Activated CD4-positive, alpha-beta T cell treated with anti-CD3 and anti-CD28 coated beads, Interleukin-2, amount 10 ng/mL, durations not matched to agents 7 days and 5 days (primary cell): ENCODE data around the gene TBRG4. TPM values are rescaled to one million over a fixed set of nuclear protein-coding genes. Genes with fewer than 3 reads are reported as not detected.
"Not testable (repeated sequence)": the region's sequence is repeated elsewhere in the genome, so short reads cannot be mapped to it uniquely, and the experiment has no call there.

Source experiments
- CTCF ChIA-PET: fragments of 350-600 bp; sonication (Branson Sonifier 250); formaldehyde crosslinking; loops from one replicate; lab custom pipeline; 2021; ENCODE audit warnings: antibody characterized with exemption; lab: Charles Lee
- POLR2A ChIA-PET: fragments of 350-600 bp; sonication (Branson Sonifier 250); formaldehyde crosslinking; loops from one replicate; lab custom pipeline; 2021; ENCODE audit warnings: antibody characterized with exemption; lab: Charles Lee
- DNase-seq: peaks from one replicate; pipeline ENCODE4 v3.0.0-alpha.2; 2020
- H3K27ac Mint-ChIP-seq: one replicate; pipeline ENCODE4 v1.8.0; 2021; ENCODE audit warnings: mild to moderate bottlenecking, moderate library complexity, mixed read lengths
- H3K27me3 Mint-ChIP-seq: one replicate; pipeline ENCODE4 v1.8.0; 2021; ENCODE audit warnings: mixed read lengths
- H3K36me3 Mint-ChIP-seq: one replicate; pipeline ENCODE4 v1.8.0; 2021; ENCODE audit warnings: low read depth, mixed read lengths
- H3K4me1 Mint-ChIP-seq: one replicate; pipeline ENCODE4 v1.8.0; 2021; ENCODE audit warnings: mixed read lengths
- H3K4me3 Mint-ChIP-seq: one replicate; pipeline ENCODE4 v1.8.0; 2021; ENCODE audit warnings: mild to moderate bottlenecking, moderate library complexity, mixed read lengths
- H3K9me3 Mint-ChIP-seq: one replicate; pipeline ENCODE4 v1.8.0; 2021; ENCODE audit warnings: mixed read lengths
- total RNA-seq, 2 experiments: library from RNA; stranded (reverse); gene quantifications; one replicate each; pipeline ENCODE4 v1.2.3, GENCODE V29; 2021

Gene TBRG4
- total RNA-seq, 2 experiments from 2014 or later: 98.9 to 102 TPM

DNA sequence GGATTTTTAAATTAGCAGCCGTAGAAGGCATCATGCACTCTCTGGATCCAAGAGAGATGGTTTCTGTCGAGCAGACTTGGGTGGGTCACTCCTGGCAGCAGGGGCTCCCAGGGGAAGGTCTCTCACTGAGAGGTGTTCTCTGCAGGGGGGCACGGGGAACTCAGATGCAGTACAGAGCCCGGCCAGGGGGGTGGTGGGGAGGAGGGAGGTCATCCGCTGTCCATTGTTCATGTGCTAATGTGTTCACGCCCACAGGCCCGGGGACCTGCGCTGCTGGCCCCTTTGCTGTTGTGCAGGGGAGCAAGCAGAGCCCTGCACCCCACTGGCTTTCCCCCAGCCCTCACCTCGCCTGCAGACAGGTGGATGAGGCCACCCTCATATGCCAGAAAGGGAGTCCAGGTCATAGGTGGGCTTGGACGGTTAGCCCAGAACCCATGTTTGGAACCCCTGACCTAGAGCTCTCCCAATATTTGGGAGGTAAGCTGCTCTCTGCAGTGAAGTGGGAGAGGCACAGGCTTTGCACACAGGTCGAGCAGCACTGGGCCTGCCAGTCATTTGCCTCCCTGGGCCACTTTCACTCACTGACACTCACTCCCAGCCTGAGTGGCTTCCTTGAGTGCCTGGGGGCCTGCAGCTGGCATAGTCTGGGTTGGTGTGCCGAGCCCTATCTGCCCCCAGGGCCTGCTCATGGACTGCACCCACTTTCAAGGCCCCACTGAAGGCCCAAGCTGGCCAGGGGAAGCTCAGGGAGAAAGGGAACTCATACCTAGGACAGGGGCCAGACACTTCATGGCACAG, 12.6 kb upstream of the TBRG4 start:
- Mint-ChIP-seq H3K4me3 (no peak overlapping the region), H3K4me1 (peaks cover 17% of the 10 kb centered on the region), H3K36me3 (no peaks in the 10 kb centered on the region), H3K9me3 (no peaks in the 10 kb centered on the region), H3K27me3 (no peaks in the 10 kb centered on the region), H3K27ac (peak overlapping the region; percentile 93)
- ChIA-PET CTCF (interaction anchor here (0.8 to 3.0 kb wide), 4 partner anchors 9 to 278 kb away, joined by 3 to 15 read pairs (median 4); no protein-coding TSS in a partner anchor), POLR2A (no interaction called here)
- no peak for DNase-seq

DNA sequence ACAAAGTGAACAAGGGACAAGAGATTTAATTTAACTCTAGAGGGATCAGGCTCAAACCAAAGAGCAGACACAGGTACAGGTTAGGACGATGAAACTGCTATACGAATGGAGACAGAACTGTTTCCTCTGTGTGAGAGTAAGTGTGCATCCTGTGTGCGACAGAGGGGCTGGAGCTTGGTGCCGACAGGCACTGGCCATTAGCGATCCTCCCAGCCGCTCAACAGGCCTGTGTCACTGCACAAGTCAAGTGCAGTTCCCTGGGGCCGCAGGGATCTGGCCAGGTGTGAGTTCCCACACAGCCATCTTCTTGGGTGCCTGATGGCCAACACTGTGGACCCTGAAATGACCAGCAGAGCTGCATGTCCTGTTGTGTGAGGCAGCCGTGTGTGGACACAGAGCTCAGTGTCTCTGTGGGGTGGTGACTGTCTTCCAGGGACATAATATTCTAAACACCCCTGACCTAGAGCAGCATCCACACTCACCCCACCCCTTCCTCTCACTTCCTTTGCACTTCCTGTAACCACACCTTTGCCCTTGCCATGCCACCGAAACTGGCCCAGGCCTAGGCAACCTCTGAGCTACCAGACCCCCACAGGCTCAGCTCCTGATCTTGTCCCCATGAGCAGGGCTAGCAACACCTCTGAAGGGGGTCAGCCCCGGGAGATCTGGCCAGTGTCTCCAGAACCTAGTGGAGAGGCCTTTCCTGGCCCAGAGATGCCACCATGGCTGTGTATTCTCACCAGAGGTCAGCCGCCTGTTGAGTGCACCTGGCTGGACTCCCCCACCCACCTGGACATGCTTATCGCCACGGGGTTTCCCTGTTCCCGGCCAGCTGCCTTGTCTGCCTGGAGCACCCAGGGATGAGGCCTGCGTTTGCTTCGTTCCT, 11.7 kb upstream of the TBRG4 start:
- CTCF ChIA-PET: interaction anchor here (0.6 to 3.0 kb wide), 6 partner anchors 10 to 277 kb away, joined by 3 to 15 read pairs (median 4); partner anchors contain the start of gene TBRG4
- Mint-ChIP-seq H3K4me3 (peak overlapping the region; percentile 1), H3K4me1 (peaks cover 22% of the 10 kb centered on the region), H3K36me3 (no peaks in the 10 kb centered on the region), H3K9me3 (no peaks in the 10 kb centered on the region), H3K27ac (peak overlapping the region; percentile 93), H3K27me3 (no peaks in the 10 kb centered on the region)
- POLR2A ChIA-PET: no interaction called here
- DNase-seq: no peak

DNA sequence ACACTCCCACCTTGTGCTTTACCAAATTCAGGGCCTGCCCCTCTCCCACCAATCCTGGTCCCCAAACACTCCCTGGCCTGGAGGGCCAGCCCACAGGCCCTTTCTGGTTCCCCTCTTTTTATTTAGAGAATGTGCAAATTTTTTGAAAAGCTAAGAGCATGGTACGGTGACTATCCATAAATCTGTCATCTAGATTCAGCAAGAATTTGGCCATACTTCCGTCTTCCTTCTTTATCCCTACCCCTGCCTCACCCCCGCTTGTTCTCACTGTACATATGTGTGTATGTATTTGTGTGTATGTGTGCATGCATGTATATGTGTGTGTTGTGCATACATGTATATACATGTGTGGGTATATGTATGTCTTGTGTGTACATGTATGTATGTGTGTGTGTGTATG, 8.1 kb upstream of the TBRG4 start:
- no peak for DNase-seq
- H3K4me1 Mint-ChIP-seq: peaks cover 22% of the 10 kb centered on the region
- H3K36me3 Mint-ChIP-seq: no peaks in the 10 kb centered on the region
- H3K4me3 Mint-ChIP-seq: no peak overlapping the region
- ChIA-PET POLR2A (no interaction called here), CTCF (no interaction called here)
- H3K9me3 Mint-ChIP-seq: no peaks in the 10 kb centered on the region
- H3K27ac Mint-ChIP-seq: no peak overlapping the region
- H3K27me3 Mint-ChIP-seq: peaks cover 12% of the 10 kb centered on the region

GRCh38 chr7:45118889-45119331, 7.4 kb upstream of the TBRG4 start:
- peaks cover 21% of the 10 kb centered on the region for H3K4me1 Mint-ChIP-seq
- H3K4me3 Mint-ChIP-seq: no peak overlapping the region
- no peak overlapping the region for H3K27ac Mint-ChIP-seq
- no peak for DNase-seq
- ChIA-PET CTCF (interaction anchor here (2.1 kb wide), 1 partner anchor 17 kb away, joined by 10 read pairs; no protein-coding TSS in a partner anchor), POLR2A (no interaction called here)
- H3K9me3 Mint-ChIP-seq: no peaks in the 10 kb centered on the region
- H3K27me3 Mint-ChIP-seq: peaks cover 18% of the 10 kb centered on the region
- H3K36me3 Mint-ChIP-seq: no peaks in the 10 kb centered on the region

- Mint-ChIP-seq H3K4me3 (no peak overlapping the region), H3K9me3 (no peaks in the 10 kb centered on the region), H3K36me3 (no peaks in the 10 kb centered on the region), H3K27ac (no peak overlapping the region), H3K4me1 (peaks cover 15% of the 10 kb centered on the region), H3K27me3 (peaks cover 21% of the 10 kb centered on the region)
- CTCF ChIA-PET: interaction anchor here (0.8 to 2.1 kb wide), 2 partner anchors 15 to 18 kb away, joined by 3 to 10 read pairs; no protein-coding TSS in a partner anchor
- DNase-seq: no peak
- POLR2A ChIA-PET: no interaction called here
These were observed 6.8 kb upstream of the TBRG4 start for GRCh38 chr7:45118292-45118691.

- no peak overlapping the region for H3K27ac Mint-ChIP-seq
These were observed 6.1 kb upstream of the TBRG4 start for GRCh38 chr7:45117582-45117981.

DNA sequence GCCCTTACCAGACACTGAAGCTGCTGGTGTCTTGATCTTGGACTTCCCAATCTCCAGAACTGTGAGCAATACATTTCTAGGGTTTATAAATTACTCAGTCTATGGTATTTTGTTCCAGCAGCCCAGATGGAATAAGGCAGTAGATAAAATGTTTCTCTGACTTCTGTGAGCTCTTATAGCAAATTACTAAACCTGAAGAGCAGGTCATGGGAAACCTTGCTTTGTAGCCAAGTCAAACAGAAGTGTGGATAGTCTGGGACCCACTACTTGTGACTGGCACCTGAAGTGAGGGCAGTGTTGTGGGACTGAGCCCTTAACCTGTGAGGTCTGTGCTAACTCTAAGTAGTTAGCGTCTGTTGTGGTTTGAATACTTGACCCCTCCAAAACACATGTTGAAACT, 4.6 kb upstream of the TBRG4 start:
- Mint-ChIP-seq H3K27me3 (peaks cover 22% of the 10 kb centered on the region), H3K9me3 (no peaks in the 10 kb centered on the region), H3K4me3 (no peak overlapping the region), H3K36me3 (no peaks in the 10 kb centered on the region), H3K27ac (no peak overlapping the region), H3K4me1 (peaks cover 15% of the 10 kb centered on the region)
- no peak for DNase-seq
- ChIA-PET CTCF (interaction anchor here (0.9 to 1.4 kb wide), 3 partner anchors 9 to 253 kb away, joined by 3 to 5 read pairs (median 3); no protein-coding TSS in a partner anchor), POLR2A (no interaction called here)

More at GRCh38 chr7:45117582-45117981, 6.1 kb upstream of the TBRG4 start:
- Mint-ChIP-seq H3K4me1 (peaks cover 13% of the 10 kb centered on the region), H3K36me3 (no peaks in the 10 kb centered on the region), H3K4me3 (no peak overlapping the region), H3K9me3 (no peaks in the 10 kb centered on the region), H3K27me3 (peaks cover 22% of the 10 kb centered on the region)
- no peak for DNase-seq
- CTCF ChIA-PET: interaction anchor here (0.6 to 2.1 kb wide), 3 partner anchors 16 to 331 kb away, joined by 3 to 10 read pairs (median 3); no protein-coding TSS in a partner anchor
- POLR2A ChIA-PET: no interaction called here

DNA sequence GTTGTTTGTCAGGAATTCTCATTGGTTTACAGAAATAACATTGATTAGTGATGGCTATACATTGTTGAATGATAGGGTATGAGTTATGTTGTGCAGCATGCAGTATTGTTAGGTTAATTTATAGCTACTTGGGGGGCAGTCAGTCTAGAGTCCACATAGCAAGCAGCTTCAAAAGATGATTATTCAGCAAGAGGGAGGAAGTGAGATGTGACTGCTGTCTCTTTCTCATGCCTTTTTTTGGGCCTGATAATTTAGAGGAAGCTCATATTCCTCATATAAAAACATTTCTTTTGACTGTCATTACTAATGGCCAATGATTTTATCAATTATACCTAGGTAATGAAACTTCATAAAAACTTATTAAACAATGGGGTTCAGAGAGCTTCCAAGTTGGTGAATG, 3.4 kb upstream of the TBRG4 start:
- H3K4me3 Mint-ChIP-seq: no peak overlapping the region
- CTCF ChIA-PET: interaction anchor here (0.6 to 1.7 kb wide), 5 partner anchors 21 to 141 kb away, joined by 3 to 7 read pairs (median 3); partner anchors contain the start of gene MYO1G
- no peak overlapping the region for H3K27ac Mint-ChIP-seq
- POLR2A ChIA-PET: interaction anchor here (0.6 kb wide), 1 partner anchor 10 kb away, joined by 3 read pairs; no protein-coding TSS in a partner anchor
- DNase-seq: no peak
- H3K4me1 Mint-ChIP-seq: peaks cover 21% of the 10 kb centered on the region
- no peaks in the 10 kb centered on the region for H3K9me3 Mint-ChIP-seq
- peaks cover 22% of the 10 kb centered on the region for H3K27me3 Mint-ChIP-seq
- H3K36me3 Mint-ChIP-seq: peaks cover 3% of the 10 kb centered on the region

DNA sequence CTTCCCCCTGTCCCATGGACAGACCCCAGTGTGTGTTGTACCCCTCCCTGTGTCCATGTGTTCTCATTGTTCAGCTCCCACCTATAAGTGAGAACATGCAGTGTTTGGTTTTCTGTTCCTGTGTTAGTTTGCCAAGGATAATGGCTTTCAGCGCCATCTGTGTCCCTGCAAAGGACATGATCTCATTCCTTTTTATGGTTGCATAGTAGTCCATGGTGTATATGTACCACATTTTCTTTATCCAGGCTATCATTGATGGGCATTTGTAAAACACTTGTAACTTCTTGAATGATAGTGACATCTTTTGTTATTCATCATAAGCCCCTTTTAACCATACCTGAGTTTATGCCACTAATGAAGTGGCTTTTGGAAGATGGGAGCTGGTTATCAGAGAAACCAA, 2.8 kb upstream of the TBRG4 start:
- POLR2A ChIA-PET, DNase-seq, H3K36me3 Mint-ChIP-seq, H3K27ac Mint-ChIP-seq, H3K4me3 Mint-ChIP-seq, H3K9me3 Mint-ChIP-seq: not testable (repeated sequence)
- CTCF ChIA-PET: interaction anchor here (1.5 to 1.7 kb wide), 2 partner anchors 22 to 141 kb away, joined by 4 to 7 read pairs; no protein-coding TSS in a partner anchor
- H3K27me3 Mint-ChIP-seq: peaks cover 22% of the 10 kb centered on the region
- H3K4me1 Mint-ChIP-seq: peaks cover 24% of the 10 kb centered on the region

GRCh38 chr7:45112648-45113047, 1.2 kb upstream of the TBRG4 start:
- Mint-ChIP-seq H3K27me3 (peaks cover 22% of the 10 kb centered on the region), H3K36me3 (peaks cover 17% of the 10 kb centered on the region)
- CTCF ChIA-PET: interaction anchor here (1.6 to 3.6 kb wide), 2 partner anchors 10 to 24 kb away, joined by 7 to 17 read pairs; no protein-coding TSS in a partner anchor

GRCh38 chr7:45108863-45109262, 2.6 kb downstream of the TBRG4 start:
- DNase-seq: no peak
- Mint-ChIP-seq H3K36me3 (peaks cover 28% of the 10 kb centered on the region), H3K9me3 (no peaks in the 10 kb centered on the region), H3K4me1 (peaks cover 46% of the 10 kb centered on the region), H3K27me3 (peaks cover 4% of the 10 kb centered on the region), H3K27ac (peak overlapping the region; percentile 69), H3K4me3 (peak overlapping the region; percentile 40)
- POLR2A ChIA-PET: no interaction called here
- CTCF ChIA-PET: no interaction called here

More at GRCh38 chr7:45112648-45113047, 1.2 kb upstream of the TBRG4 start:
- H3K4me3 Mint-ChIP-seq: peak overlapping the region; percentile 82
- peak overlapping the region; percentile 94 for H3K27ac Mint-ChIP-seq
- H3K4me1 Mint-ChIP-seq: peaks cover 34% of the 10 kb centered on the region
- no peak for DNase-seq
- H3K9me3 Mint-ChIP-seq: no peaks in the 10 kb centered on the region
- POLR2A ChIA-PET: no interaction called here

DNA sequence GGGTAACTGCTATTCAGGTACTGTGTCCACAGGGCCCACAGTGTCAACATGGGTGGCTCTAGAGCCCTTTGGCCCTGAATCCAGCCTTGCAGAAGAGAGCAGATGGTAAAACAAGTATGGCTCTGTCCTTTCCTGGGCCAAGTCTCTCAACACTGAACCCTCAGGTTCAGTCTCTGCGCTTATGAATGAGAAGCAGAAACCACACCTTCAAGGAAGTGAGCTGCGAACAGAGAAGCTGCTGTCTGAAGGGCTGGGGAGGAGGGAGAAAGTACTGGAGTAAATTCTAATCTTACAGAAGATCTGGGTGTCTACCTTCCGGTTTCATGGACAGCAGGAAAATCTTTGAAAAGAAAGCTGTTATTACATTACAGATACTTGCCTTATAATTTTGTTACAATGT, 4.1 kb downstream of the TBRG4 start:
- ChIA-PET CTCF (interaction anchor here (1.1 to 1.6 kb wide), 4 partner anchors 9 to 473 kb away, joined by 3 to 5 read pairs (median 4); no protein-coding TSS in a partner anchor), POLR2A (no interaction called here)
- H3K9me3 Mint-ChIP-seq: no peaks in the 10 kb centered on the region
- peaks cover 40% of the 10 kb centered on the region for H3K4me1 Mint-ChIP-seq
- H3K36me3 Mint-ChIP-seq: peaks cover 33% of the 10 kb centered on the region
- peak overlapping the region; percentile 7 for H3K27ac Mint-ChIP-seq
- peak overlapping the region; percentile 19 for H3K4me3 Mint-ChIP-seq
- no peaks in the 10 kb centered on the region for H3K27me3 Mint-ChIP-seq
- no peak for DNase-seq
